HG03196 (cell line): ENCODE data around the gene ASH1L.
A peak's percentile ranks its signal among the peaks of the same experiment; 100 is the strongest.
"Not testable (repeated sequence)": the region's sequence is repeated elsewhere in the genome, so short reads cannot be mapped to it uniquely, and the experiment has no call there.

ENCODE experiments used
- ATAC-seq: cut with Tn5 transposase; IDR thresholded peaks from one replicate; pipeline ENCODE4 v1.9.1; 2021; ENCODE audit not compliant: unreplicated experiment

ASH1L gene

DNA sequence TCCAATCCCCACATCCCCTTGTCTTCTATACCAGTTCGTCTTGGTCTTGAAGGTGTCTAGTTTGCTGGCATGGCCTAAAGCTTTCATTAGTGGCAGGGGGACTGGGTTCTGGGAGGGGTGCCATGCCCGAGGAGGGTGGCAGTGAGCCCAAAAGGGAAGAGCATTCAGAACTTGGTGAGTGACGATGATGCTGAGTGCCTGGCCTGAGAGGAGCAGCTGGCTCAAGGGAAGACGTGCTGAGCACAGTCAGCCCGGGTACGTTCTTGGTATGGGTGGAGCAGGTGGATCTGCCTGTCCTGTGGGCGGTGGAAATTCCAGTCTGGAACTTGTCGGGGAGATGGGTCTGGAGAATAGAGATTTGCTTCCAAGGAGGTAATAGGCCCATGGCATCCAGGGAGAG is 249.3 kb downstream of the ASH1L start:
- ATAC-seq: no peak

DNA sequence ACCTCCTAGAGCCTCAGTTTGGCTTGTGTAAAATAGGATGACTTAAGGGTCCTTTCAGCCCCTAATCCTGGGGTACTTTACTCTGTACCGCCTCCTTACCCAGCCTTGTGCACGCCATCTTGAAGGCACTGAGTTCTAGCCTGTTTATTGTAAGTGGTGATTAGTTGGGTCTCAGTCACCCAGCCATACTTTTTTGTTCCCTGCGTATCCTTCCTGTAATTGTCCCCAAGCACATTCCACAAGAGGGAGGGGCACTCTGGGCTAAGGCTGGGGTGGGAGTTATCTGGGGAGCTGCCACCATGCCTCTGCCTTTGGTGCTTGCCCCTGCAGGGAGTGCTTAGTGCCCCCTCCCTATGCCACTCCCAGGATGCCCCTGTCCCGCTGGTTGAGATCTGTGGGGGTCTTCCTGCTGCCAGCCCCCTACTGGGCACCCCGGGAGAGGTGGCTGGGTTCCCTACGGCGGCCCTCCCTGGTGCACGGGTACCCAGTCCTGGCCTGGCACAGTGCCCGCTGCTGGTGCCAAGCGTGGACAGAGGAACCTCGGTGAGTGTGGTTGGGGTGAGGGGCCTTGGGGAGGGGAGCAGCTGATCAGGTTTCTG is 253.1 kb downstream of the ASH1L start:
- no peak for ATAC-seq

DNA sequence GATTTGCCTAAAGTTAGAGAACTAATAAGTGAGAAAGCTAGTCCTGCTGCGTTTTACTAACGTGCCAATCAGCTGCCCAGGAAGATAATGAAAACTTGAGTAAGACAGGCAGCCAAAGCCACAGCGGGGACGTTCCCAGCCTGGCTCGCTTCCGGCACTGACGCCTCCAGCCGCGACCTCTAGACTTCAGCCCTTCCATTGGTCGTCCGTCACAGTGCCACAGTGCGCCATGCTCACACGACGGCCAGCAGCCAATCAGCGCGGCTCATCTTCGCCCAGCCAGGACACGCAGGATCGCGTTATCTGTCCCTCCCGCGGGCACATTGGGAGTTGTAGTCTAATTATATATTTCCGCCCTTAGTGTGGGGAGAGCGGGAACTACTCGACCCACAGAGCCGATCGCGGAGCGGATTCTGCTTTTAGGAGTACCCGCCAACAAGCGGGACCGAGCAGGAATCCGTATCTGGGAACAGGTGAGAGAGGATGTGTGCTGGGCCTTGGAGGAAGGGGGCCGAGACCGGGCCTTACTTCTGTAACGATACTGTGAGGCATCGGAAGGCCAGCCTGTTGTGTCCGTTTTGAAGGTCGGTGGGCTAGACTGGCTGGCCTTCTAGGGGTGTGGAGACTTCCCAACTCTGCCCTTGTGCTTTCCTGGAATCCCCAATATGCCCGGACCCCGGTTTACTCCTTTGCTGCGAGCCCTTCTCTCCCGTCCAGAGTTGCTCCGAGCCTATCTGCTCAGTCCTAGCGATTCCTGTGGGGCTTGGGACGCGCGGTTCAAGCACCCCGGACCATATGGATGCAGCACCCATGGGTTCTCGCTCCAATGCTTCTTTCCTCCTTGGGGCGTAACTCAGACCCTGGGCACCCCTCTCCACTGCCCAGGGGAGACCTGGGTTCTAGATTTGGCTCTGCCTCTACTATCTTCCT is 253.8 kb downstream of the ASH1L start, which contains the start of gene FDPS:
FDPS (plus strand) TSS at position 374 of the 930 bp plus-strand sequence. CDS start 924 bp downstream, outside the sequence.
- peak; percentile 94 for ATAC-seq

- ATAC-seq: no peak
These were observed 255.3 kb downstream of the ASH1L start for GRCh38 chr1:155307247-155307740.

GRCh38 chr1:155305881-155306391 is 256.7 kb downstream of the ASH1L start:
- ATAC-seq: no peak

- ATAC-seq: no peak
These were observed 258.0 kb downstream of the ASH1L start for GRCh38 chr1:155304558-155305063.

DNA sequence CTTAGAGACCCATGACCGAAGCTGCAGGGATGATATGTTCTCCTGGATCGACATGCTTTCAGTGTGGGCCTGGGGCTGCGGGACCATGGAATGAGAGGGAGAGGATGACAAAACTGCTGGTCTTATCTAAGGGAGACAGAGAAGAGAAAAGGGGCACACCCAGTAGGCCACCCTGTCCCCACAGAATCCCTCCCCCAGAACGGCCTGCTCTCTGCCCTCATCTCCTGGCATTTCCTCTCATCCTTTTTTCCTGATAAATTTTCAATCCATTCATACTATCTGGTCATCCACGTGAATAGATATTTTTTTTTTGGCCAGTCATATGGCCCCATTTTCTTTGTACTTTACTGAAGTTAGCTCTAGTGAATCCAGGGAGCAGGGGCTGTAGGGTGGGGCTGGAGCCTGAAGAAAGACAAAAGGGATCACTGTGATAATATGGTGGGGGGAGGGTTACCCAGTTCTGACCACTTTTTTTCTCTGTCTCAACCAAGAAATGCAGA is 261.2 kb downstream of the ASH1L start, which contains the start of gene PKLR:
PKLR (minus strand) TSS at position 97 of the 500 bp plus-strand sequence; CDS start at position 54, 43 bp downstream.
- no peak for ATAC-seq

DNA sequence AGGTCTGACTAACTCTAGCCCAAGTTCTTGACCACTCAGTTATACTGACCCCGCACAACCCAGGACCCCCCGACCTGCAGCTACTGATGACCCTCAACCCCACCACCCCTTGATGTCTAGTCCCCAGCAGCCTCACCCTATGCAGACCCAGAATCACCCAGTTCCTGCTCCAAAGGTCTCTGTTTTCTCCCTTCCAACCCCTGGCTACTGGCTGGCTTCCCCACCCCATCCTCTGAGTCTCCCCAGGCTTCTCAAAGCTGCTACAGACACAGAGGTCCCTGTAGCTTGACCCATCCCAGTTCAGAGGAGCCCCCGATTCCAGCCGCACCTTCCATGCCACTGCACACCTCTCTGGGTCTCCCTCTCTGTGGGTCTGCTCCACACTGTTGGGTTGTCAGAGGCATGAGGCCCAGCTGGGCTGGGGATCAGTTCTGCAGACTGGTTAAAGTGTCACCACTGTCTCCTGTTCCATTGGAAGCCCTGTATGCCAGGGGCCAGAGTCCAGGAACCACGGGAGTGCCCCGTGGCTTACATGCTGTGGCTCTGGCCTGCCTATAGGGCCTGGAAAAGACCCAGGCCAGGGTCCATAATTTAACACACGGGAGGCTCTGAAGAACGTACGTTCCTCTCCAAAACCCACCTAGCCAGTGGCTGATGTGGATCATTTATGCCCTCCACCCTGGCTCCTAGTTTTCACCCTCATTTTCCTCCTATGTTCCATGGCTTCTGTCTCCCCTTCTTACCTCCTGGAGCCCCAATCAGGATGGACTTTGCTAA is 261.9 kb downstream of the ASH1L start:
- ATAC-seq: no peak

- ATAC-seq: no peak
These were observed 262.6 kb downstream of the ASH1L start for GRCh38 chr1:155300024-155300423.

DNA sequence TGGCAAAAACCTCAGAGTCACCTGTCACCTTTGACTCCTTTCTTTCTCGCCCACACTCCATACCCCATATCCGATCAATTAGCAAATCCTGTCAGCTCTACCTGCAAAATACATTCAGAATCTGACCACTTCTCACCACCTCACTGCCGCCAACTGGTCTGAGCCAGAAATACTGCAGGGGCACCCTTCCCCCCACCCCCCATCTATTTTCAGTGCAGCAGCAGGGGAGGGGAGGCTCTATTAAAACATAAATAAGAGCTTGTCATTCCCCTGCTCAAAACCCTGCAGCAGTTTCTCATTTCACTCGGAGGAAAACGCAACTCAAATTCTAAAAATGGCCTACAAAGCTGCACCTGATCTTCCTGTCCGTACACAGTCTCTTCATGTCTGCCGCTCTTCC is 265.2 kb downstream of the ASH1L start:
- ATAC-seq: no peak

- ATAC-seq: no peak
These were observed 265.9 kb downstream of the ASH1L start for GRCh38 chr1:155296661-155297060.

DNA sequence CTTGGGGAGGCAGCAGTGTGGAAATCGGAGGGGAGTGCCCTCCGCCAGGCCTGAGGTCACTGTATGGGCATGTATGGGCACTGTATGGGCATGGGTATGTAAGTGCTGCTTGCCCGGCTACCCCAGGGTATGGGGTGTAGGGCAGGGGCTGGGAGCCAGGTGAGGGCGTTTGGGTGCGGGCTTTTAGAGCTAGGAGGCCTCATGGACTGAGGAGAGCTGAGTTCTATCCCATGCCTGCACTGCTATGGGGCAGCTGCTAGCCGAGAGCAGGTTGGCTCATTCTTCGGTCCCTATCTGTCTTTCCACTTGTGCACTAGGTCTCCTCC is 266.7 kb downstream of the ASH1L start:
- ATAC-seq: no peak

GRCh38 chr1:155295183-155295941 is 267.2 kb downstream of the ASH1L start:
- ATAC-seq: no peak

DNA sequence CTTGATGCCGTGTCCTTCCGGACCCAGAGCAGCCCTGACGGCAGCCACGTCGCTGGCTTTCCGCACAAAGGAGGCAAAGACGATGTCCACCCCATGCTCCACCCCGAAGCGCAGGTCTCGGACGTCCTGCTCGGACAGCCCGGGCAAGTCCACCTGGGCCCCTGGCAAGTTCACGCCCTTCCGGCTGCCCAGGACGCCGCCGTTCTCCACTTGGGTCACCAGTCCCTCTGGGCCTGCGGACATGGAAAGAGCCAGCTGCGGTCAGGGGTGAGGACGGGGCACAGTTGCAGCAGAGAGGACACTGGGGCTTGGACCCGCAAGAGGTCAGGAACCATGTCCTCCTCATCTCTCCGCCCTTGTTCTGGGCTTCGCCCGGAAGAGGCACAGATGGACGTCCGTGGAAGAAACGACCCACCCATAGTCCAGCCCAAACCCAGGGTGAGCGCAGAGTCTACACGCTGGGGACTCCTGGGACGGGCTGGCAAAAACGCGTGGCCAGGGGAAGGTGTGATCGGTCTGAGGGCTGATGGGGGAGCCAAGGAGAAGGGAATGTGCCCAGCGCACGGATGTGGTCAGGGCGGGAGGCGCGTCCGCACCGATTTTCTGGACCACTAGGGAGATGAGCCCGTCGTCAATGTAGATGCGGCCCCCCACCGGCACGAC is 268.0 kb downstream of the ASH1L start:
- no peak for ATAC-seq

DNA sequence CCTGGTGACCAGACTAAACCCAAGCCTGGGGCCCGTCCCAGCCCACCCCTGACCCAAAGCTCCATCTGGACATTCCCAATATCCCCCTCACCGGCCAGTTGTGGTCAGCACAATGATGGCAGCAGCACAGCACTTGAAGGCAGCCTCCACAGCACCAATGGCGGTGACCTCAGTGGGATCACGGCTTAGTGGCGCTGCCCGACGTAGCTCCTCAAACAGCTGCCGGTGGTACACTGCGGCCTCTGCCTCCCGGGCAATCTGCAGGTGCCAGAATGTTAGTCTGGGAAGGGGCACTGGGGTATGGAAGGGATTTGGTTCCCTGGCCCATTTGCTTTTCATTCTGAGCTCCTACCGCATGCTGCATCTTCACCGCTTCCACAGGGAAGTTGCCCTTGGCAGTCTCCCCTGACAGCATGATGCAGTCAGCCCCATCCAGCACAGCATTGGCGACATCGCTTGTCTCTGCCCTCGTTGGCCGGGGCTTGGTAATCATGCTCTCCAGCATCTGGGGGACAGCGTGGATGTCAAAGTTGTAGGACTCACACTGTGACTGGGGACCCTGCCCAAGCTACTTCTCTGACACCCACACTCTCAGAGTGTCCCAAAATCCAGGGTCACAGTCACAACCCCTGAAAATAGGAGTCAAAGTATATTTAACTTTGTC is 269.4 kb downstream of the ASH1L start:
- no peak for ATAC-seq

- ATAC-seq: not testable (repeated sequence)
These were observed 271.6 kb downstream of the ASH1L start for GRCh38 chr1:155291006-155291405.

DNA sequence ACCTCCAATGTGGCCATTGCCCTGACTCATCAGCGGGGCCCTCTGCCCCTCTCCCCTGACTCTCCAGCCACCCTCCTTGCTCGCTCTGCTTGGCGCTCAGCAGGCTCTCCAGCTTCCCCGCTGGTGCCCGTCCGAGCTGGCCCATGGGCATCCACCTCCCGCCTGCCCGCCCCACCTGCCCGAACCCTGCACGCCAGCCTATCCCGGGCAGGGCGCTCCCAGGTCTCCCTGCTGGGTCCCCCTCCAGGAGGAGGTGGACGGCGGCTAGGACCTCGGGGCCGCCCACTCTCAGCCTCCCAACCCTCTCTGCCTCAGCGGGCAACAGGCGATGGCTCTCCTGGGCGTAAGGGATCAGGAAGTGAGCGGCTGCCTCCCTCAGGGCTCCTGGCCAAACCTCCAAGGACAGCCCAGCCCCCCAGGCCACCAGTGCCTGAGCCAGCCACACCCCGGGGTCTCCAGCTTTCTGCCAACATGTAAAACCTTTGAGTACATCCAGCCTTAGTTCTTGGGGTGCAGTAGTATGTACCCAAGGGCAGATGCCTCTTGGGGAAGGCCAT is 274.5 kb downstream of the ASH1L start:
- ATAC-seq: no peak

DNA sequence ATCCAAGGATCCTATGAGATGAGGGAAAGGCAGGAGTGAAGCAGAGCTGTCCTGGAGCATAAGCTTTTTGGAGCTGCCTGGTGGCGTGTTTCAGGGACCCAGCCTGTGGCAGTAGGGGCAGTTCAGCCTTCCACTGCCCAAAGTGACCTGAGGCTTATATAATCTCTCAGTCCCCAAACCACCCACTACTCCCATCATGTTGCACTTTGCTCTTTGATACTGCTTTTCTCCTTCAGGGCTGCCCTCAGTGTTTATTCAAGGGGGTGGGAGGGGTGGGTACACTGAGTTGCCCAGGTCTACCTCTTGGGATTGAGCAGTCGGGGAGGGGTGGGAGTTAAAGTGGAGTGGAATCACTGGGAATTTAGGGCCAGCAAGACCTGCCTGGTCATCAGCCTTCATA is 276.1 kb downstream of the ASH1L start:
- ATAC-seq: no peak

DNA sequence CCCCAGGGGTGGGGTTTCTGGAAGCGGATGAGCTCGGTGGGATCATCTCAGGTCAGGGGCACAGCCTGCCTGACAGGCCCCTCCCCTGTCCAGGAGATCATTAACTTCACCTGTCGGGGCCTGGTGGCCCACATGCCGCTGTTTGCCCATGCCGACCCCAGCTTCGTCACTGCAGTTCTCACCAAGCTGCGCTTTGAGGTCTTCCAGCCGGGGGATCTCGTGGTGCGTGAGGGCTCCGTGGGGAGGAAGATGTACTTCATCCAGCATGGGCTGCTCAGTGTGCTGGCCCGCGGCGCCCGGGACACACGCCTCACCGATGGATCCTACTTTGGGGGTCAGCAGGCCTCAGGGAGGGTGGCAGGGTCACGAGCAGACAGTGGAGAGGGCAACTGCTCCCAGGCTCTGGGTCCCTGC is 277.0 kb downstream of the ASH1L start:
- ATAC-seq: no peak
